HepG2 (cell line): ENCODE results near the gene SH2D3A. TPM values are rescaled to one million over a fixed set of nuclear protein-coding genes. Genes with fewer than 3 reads are reported as not detected.

Experiments
- ELF1 ChIP-seq: sonication (generic); formaldehyde crosslinking; IDR thresholded peaks from 2 replicates; pipeline ENCODE4 v1.4.0; 2020; ENCODE audit warnings: missing genetic modification reagents
- ELF4 ChIP-seq: sonication (generic); formaldehyde crosslinking; IDR thresholded peaks from 2 replicates; pipeline ENCODE4 v1.5.0; 2020; ENCODE audit warnings: missing genetic modification reagents, mild to moderate bottlenecking, moderate library complexity, borderline replicate concordance
- HMGXB3 ChIP-seq: sonication (generic); formaldehyde crosslinking; IDR thresholded peaks from 2 replicates; pipeline ENCODE4 v1.4.0; 2020; ENCODE audit warnings: missing genetic modification reagents, borderline replicate concordance
- HNF1A ChIP-seq, 2 experiments: sonication (generic) in 1 of 2; formaldehyde crosslinking in 1 of 2; IDR thresholded peaks; 2 replicates each; pipeline versions ENCODE4 v1.4.0 to v1.6.1; 2016 to 2020; ENCODE audit warnings: borderline replicate concordance in 1 of 2, low read depth in 1 of 2, mild to moderate bottlenecking in 1 of 2, missing genetic modification reagents in 1 of 2
- KDM5B ChIP-seq: sonication (generic); formaldehyde crosslinking; IDR thresholded peaks from 2 replicates; pipeline ENCODE4 v1.4.0; 2020; ENCODE audit warnings: missing genetic modification reagents, mild to moderate bottlenecking, borderline replicate concordance
- MTA3 ChIP-seq: sonication (generic); formaldehyde crosslinking; IDR thresholded peaks from 2 replicates; pipeline ENCODE4 v1.4.0; 2020; ENCODE audit warnings: missing genetic modification reagents
- PAXIP1 ChIP-seq: sonication (generic); formaldehyde crosslinking; conservative IDR thresholded peaks from 2 replicates; pipeline ENCODE4 v1.4.0; 2020; ENCODE audit warnings: mild to moderate bottlenecking, missing genetic modification reagents, moderate library complexity
- SUZ12 ChIP-seq: fragments of 150-350 bp; IDR thresholded peaks from 2 replicates; pipeline ENCODE4 v1.6.1; 2014; ENCODE audit warnings: low read depth, low read length
- TCF7 ChIP-seq: sonication (generic); IDR thresholded peaks from 2 replicates; pipeline ENCODE4 v1.6.1; 2016; ENCODE audit warnings: antibody characterized with exemption, low read depth
- TFE3 ChIP-seq: IDR thresholded peaks from 2 replicates; pipeline ENCODE4 v1.6.1; 2016
- ZBTB7B ChIP-seq: sonication (generic); formaldehyde crosslinking; IDR thresholded peaks from 2 replicates; pipeline ENCODE4 v1.4.0; 2020; ENCODE audit warnings: missing genetic modification reagents
- ZFYVE20 ChIP-seq: sonication (generic); formaldehyde crosslinking; IDR thresholded peaks from 2 replicates; pipeline ENCODE4 v1.8.0; 2023; ENCODE audit warnings: low read depth, mild to moderate bottlenecking, moderate library complexity, missing genetic modification reagents, borderline replicate concordance
- ZSCAN25 ChIP-seq: sonication (generic); formaldehyde crosslinking; IDR thresholded peaks from 2 replicates; pipeline ENCODE4 v1.8.0; 2022; ENCODE audit warnings: mild to moderate bottlenecking, missing genetic modification reagents
- polyA plus RNA-seq, 8 experiments: library from polyadenylated mRNA; depleted of rRNA in 3 of 8; stranded (reverse) in 7 of 8; unstranded in 1 of 8; fragments of >200 nt; fragmentation: Illumina TruSeq in 4 of 8; extraction: Trizol in 4 of 8; gene quantifications; 2 replicates each; pipeline versions ENCODE4 v1.2.1 to v1.2.3, GENCODE V29; 2011 to 2016; ENCODE audit warnings: low read depth in 4 of 8, missing spikeins in 1 of 8, mixed read lengths in 1 of 8; ENCODE audit not compliant: insufficient read depth in 1 of 8
- total RNA-seq, 5 experiments: library from RNA; depleted of rRNA; stranded (reverse); fragments of >200 nt; fragmentation: Illumina TruSeq; extraction: Trizol; gene quantifications; 2 replicates each; pipeline ENCODE4 v1.2.3, GENCODE V29; 2016; ENCODE audit warnings: low read depth in 1 of 5

The SH2D3A gene
- total and polyA plus RNA-seq, 2 of the 13 experiments (the other 11 are each of a cell fraction or from before 2014, with no cell fraction given) = 1.0 to 2.2 TPM

- TF ChIP-seq HNF1A (IDR thresholded peaks at IDR 0.05; ENCODE audit: low read depth) (0 out of 2 replicates have a peak, but pooled peaks have one; percentile 24), HNF1A (CRISPR knock-in tag; IDR thresholded peaks at IDR 0.05; ENCODE audit: borderline replicate concordance) (no peak), TCF7 (no peak), PAXIP1 (CRISPR knock-in tag) (peak; percentile 78), KDM5B (peak; percentile 59; the same call in 1 of the 2 replicates), SUZ12 (peak; percentile 86), ZBTB7B (CRISPR knock-in tag) (peak; percentile 62), HMGXB3 (CRISPR knock-in tag) (0 out of 2 replicates have a peak, but pooled peaks have one; percentile 17), TFE3 (CRISPR knock-in tag) (no peak; the same call in 1 of the 2 replicates), MTA3 (CRISPR knock-in tag) (no peak), ELF4 (CRISPR knock-in tag) (no peak; the same call in 1 of the 2 replicates), ZSCAN25 (no peak), ELF1 (peak; percentile 85), ZFYVE20 (CRISPR knock-in tag) (no peak)
Measured at GRCh38 chr19:6737873-6738786, 29.1 kb downstream of the SH2D3A start (continued).
